SK-N-SH (cell line): Measurements from ENCODE around the gene WNT3. TPM values are rescaled to one million over a fixed set of nuclear protein-coding genes. Genes with fewer than 3 reads are reported as not detected.

Experiments
- CTCF ChIA-PET: fragments of 300-600, 350-600 bp; formaldehyde crosslinking; extraction: SDS; loops from one replicate; lab custom pipeline; 2021; lab: Yijun Ruan, JAX
- POLR2A ChIA-PET: fragments of 350-600 bp; sonication (Branson Sonifier 250); formaldehyde crosslinking; extraction: SDS; loops from one replicate; lab custom pipeline; 2020; ENCODE audit warnings: antibody characterized with exemption, inconsistent platforms; lab: Yijun Ruan, JAX
- DNase-seq: peaks from one replicate; pipeline ENCODE4 v3.0.0; 2012
- H2AFZ ChIP-seq: fragments of 200-600 bp; sonication (generic); 2 replicates; pipeline ENCODE4 v1.8.1; 2016; ENCODE audit warnings: antibody characterized with exemption, mild to moderate bottlenecking, low read depth
- H3F3A ChIP-seq: fragments of 200-600 bp; sonication (generic); replicated peaks from 2 replicates; pipeline ENCODE3; 2016; ENCODE audit warnings: antibody characterized with exemption, mild to moderate bottlenecking; ENCODE audit not compliant: insufficient read depth
- H3K27ac ChIP-seq, 2 experiments: fragments of 200-500 bp in 1 of 2; fragments of 200-600 bp in 1 of 2; sonication (Bioruptor generic) in 1 of 2; sonication (generic), shearing (Covaris generic) in 1 of 2; 2 replicates each; pipeline versions ENCODE4 v1.5.1 to v1.6.1; 2014 to 2016; ENCODE audit warnings: low read depth in 2 of 2, inconsistent platforms in 1 of 2, low read length in 1 of 2, mild to moderate bottlenecking in 1 of 2, mixed read lengths in 1 of 2
- H3K27me3 ChIP-seq: fragments of 200-600 bp; sonication (generic), shearing (Covaris generic); 2 replicates; pipeline ENCODE4 v1.6.1; 2016; ENCODE audit warnings: mixed run types; ENCODE audit not compliant: insufficient read depth
- H3K36me3 ChIP-seq, 2 experiments: fragments of 200-500 bp in 1 of 2; fragments of 200-600 bp in 1 of 2; sonication (Bioruptor generic) in 1 of 2; sonication (generic) in 1 of 2; replicated peaks in 1 of 2; 2 replicates each; pipeline versions ENCODE3 to v1.5.1; 2014 to 2016; ENCODE audit warnings: low read length in 1 of 2, mild to moderate bottlenecking in 1 of 2; ENCODE audit not compliant: insufficient read depth in 2 of 2, control insufficient read depth in 1 of 2
- H3K4me1 ChIP-seq, 2 experiments: fragments of 200-500 bp in 1 of 2; fragments of 200-600 bp in 1 of 2; sonication (Bioruptor generic) in 1 of 2; sonication (generic), shearing (Covaris generic) in 1 of 2; 2 replicates each; pipeline versions ENCODE4 v1.5.1 to v1.6.1; 2014 to 2016; ENCODE audit warnings: low read depth in 1 of 2, low read length in 1 of 2, mixed run types in 1 of 2; ENCODE audit not compliant: insufficient read depth in 2 of 2, control insufficient read depth in 1 of 2
- H3K4me2 ChIP-seq: fragments of 200-600 bp; sonication (generic), shearing (Covaris generic); 2 replicates; pipeline ENCODE4 v1.6.1; 2017; ENCODE audit warnings: mixed run types
- H3K4me3 ChIP-seq, 2 experiments: fragments of 200-500 bp in 1 of 2; fragments of 200-600 bp in 1 of 2; sonication (Bioruptor generic) in 1 of 2; sonication (generic), shearing (Covaris generic) in 1 of 2; 2 replicates each; pipeline versions ENCODE4 v1.5.1 to v1.8.1; 2014 to 2016; ENCODE audit warnings: low read depth in 2 of 2, inconsistent platforms in 1 of 2, low read length in 1 of 2, mild to moderate bottlenecking in 1 of 2, mixed read lengths in 1 of 2, moderate library complexity in 1 of 2
- H3K79me2 ChIP-seq: fragments of 200-600 bp; sonication (generic); 2 replicates; pipeline ENCODE4 v1.8.1; 2017; ENCODE audit warnings: mild to moderate bottlenecking; ENCODE audit not compliant: insufficient read depth
- H3K9ac ChIP-seq: fragments of 200-600 bp; sonication (generic); 2 replicates; pipeline ENCODE4 v1.6.1; 2017; ENCODE audit warnings: mixed run types
- H3K9me2 ChIP-seq: fragments of 200-600 bp; sonication (generic); 2 replicates; pipeline ENCODE4 v1.6.1; 2017; ENCODE audit warnings: mixed run types
- H3K9me3 ChIP-seq: fragments of 200-600 bp; sonication (generic); 2 replicates; pipeline ENCODE4 v1.6.1; 2017; ENCODE audit warnings: mixed run types, mild to moderate bottlenecking, moderate library complexity
- H4K20me1 ChIP-seq: fragments of 200-600 bp; sonication (generic); 2 replicates; pipeline ENCODE4 v1.6.1; 2017; ENCODE audit warnings: mild to moderate bottlenecking, mixed run types; ENCODE audit not compliant: insufficient read depth
- FOSL2 ChIP-seq: IDR thresholded peaks from 2 replicates; pipeline ENCODE4 v1.4.0; 2012; ENCODE audit warnings: low read depth, mild to moderate bottlenecking, moderate library complexity, borderline replicate concordance
- FOXJ3 ChIP-seq: sonication (generic); formaldehyde crosslinking; IDR thresholded peaks from 2 replicates; pipeline ENCODE4 v1.5.1; 2020; ENCODE audit warnings: mild to moderate bottlenecking, missing genetic modification reagents
- GABPA ChIP-seq: IDR thresholded peaks from 2 replicates; pipeline ENCODE4 v1.4.0; 2012; ENCODE audit warnings: low read depth, mild to moderate bottlenecking
- JUND ChIP-seq: IDR thresholded peaks from 2 replicates; pipeline ENCODE4 v1.4.0; 2012
- MEF2A ChIP-seq: IDR thresholded peaks from 2 replicates; pipeline ENCODE4 v1.4.0; 2012; ENCODE audit warnings: low read depth, borderline replicate concordance
- MXI1 ChIP-seq: IDR thresholded peaks from 2 replicates; pipeline ENCODE4 v1.6.1; 2012; ENCODE audit warnings: mild to moderate bottlenecking, low read depth, low read length, improper control_type of control experiment
- NRF1 ChIP-seq: IDR thresholded peaks from 2 replicates; pipeline ENCODE4 v1.6.1; 2012; ENCODE audit warnings: low read depth, mild to moderate bottlenecking, low read length
- PBX3 ChIP-seq: IDR thresholded peaks from 2 replicates; pipeline ENCODE4; 2012
- RCOR1 ChIP-seq: fragments of 150-350 bp; IDR thresholded peaks from 2 replicates; pipeline ENCODE4 v1.6.1; 2017; ENCODE audit warnings: antibody characterized with exemption, low read length
- RXRA ChIP-seq: IDR thresholded peaks from 2 replicates; pipeline ENCODE4 v1.4.0; 2012; ENCODE audit warnings: low read depth, mild to moderate bottlenecking, borderline replicate concordance
- SIN3A ChIP-seq: IDR thresholded peaks from 2 replicates; pipeline ENCODE4 v1.6.1; 2012; ENCODE audit warnings: low read depth, mild to moderate bottlenecking, low read length, moderate library complexity, borderline replicate concordance
- TEAD4 ChIP-seq: IDR thresholded peaks from 2 replicates; pipeline ENCODE4 v1.4.0; 2012; ENCODE audit warnings: mild to moderate bottlenecking, borderline replicate concordance; ENCODE audit not compliant: insufficient read depth
- USF2 ChIP-seq: fragments of 150-350 bp; IDR thresholded peaks from 2 replicates; pipeline ENCODE4 v1.6.1; 2017; ENCODE audit warnings: antibody characterized with exemption, low read length, low read depth, borderline replicate concordance
- WGBS: methylation state at CpG from one replicate; pipeline ENCODE4 v1.1.6; 2017; ENCODE audit warnings: low lambda C conversion rate; 5-methylcytosine and 5-hydroxymethylcytosine counted together
- polyA plus RNA-seq, 3 experiments: library from polyadenylated mRNA; depleted of rRNA; stranded (reverse); fragments of >200 nt; gene quantifications; 2 replicates each; pipeline ENCODE4 v1.2.3, GENCODE V29; 2012
- TF ChIP-seq, protein P1 (sequence below): fragments of 150-350 bp; IDR thresholded peaks from 2 replicates; pipeline ENCODE4 v1.6.1; 2016; ENCODE audit warnings: mild to moderate bottlenecking, low read depth, low read length
- TF ChIP-seq, protein P2 (sequence below): IDR thresholded peaks from 2 replicates; pipeline ENCODE4 v1.4.0; 2012; ENCODE audit warnings: low read depth, borderline replicate concordance
- TF ChIP-seq, protein P3 (sequence below): IDR thresholded peaks from 2 replicates; pipeline ENCODE4 v1.4.0; 2012; ENCODE audit warnings: low read depth

WNT3 gene
- polyA plus RNA-seq, 1 of the 3 experiments (the other 2 are of a cell fraction) = 5.3 TPM

GRCh38 chr17:46732160-46732559, 86.3 kb downstream of the WNT3 start:
- H3K9me3 ChIP-seq = no peaks in the 10 kb centered on the region
- no peaks in the 10 kb centered on the region for H3K9me2 ChIP-seq
- CTCF ChIA-PET = interaction anchor here (1.0 to 1.6 kb wide), 3 partner anchors 12 to 31 kb away, joined by 3 to 6 read pairs (median 4); no protein-coding TSS in a partner anchor
- H3F3A ChIP-seq = peaks cover 27% of the 10 kb centered on the region
- 83% methylated on average over 1 of the region's 1 CpG for WGBS
- POLR2A ChIA-PET = no interaction called here
- H3K4me3 ChIP-seq = no peak overlapping the region
- peaks cover 17 to 21% of the 10 kb centered on the region in 2 experiments for H3K36me3 ChIP-seq
- no peaks in the 10 kb centered on the region for H3K27me3 ChIP-seq
- peaks cover 22 to 34% of the 10 kb centered on the region in 2 experiments for H3K4me1 ChIP-seq
- H4K20me1 ChIP-seq = no peaks in the 10 kb centered on the region
- H3K9ac ChIP-seq = no peak overlapping the region
- no peak overlapping the region for H3K4me2 ChIP-seq
- H2AFZ ChIP-seq = no peak overlapping the region
- DNase-seq = no peak
- no peak overlapping the region for H3K27ac ChIP-seq
- TF ChIP-seq TEAD4 (no peak), FOXJ3 (no peak), NRF1 (no peak), FOSL2 (no peak), MEF2A (no peak), PBX3 (no peak), GABPA (no peak), MXI1 (no peak), RCOR1 (no peak), JUND (no peak)
- TF ChIP-seq, protein P1, sequence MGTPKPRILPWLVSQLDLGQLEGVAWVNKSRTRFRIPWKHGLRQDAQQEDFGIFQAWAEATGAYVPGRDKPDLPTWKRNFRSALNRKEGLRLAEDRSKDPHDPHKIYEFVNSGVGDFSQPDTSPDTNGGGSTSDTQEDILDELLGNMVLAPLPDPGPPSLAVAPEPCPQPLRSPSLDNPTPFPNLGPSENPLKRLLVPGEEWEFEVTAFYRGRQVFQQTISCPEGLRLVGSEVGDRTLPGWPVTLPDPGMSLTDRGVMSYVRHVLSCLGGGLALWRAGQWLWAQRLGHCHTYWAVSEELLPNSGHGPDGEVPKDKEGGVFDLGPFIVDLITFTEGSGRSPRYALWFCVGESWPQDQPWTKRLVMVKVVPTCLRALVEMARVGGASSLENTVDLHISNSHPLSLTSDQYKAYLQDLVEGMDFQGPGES = no peak
- TF ChIP-seq, protein P2, sequence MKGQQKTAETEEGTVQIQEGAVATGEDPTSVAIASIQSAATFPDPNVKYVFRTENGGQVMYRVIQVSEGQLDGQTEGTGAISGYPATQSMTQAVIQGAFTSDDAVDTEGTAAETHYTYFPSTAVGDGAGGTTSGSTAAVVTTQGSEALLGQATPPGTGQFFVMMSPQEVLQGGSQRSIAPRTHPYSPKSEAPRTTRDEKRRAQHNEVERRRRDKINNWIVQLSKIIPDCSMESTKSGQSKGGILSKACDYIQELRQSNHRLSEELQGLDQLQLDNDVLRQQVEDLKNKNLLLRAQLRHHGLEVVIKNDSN = no peak
- TF ChIP-seq, protein P3, sequence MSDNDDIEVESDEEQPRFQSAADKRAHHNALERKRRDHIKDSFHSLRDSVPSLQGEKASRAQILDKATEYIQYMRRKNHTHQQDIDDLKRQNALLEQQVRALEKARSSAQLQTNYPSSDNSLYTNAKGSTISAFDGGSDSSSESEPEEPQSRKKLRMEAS = no peak
- no peaks in the 10 kb centered on the region for H3K79me2 ChIP-seq

- TF ChIP-seq RXRA = no peak
- no peak for TF ChIP-seq JUND
- no peak for TF ChIP-seq SIN3A
- TF ChIP-seq USF2 = no peak
- TF ChIP-seq FOSL2 = peak; percentile 25; the same call in 1 of the 2 replicates
- Histone ChIP-seq H3K9me3 (no peaks in the 10 kb centered on the region), H3K36me3 (peaks cover 21% of the 10 kb centered on the region in 2 experiments), H3K27me3 (no peaks in the 10 kb centered on the region), H2AFZ (no peak overlapping the region), H3K4me3 (no peak overlapping the region), H3K4me1 (peaks cover 22 to 47% of the 10 kb centered on the region in 2 experiments), H3K27ac (no peak overlapping the region), H3K9ac (no peak overlapping the region), H3K9me2 (no peaks in the 10 kb centered on the region), H4K20me1 (no peaks in the 10 kb centered on the region), H3F3A (peaks cover 27% of the 10 kb centered on the region), H3K4me2 (no peak overlapping the region), H3K79me2 (no peaks in the 10 kb centered on the region)
- DNase-seq = no peak
- ChIA-PET POLR2A (no interaction called here), CTCF (no interaction called here)
- WGBS = 100% methylated on average over 1 of the region's 1 CpG
These were observed 87.8 kb downstream of the WNT3 start for GRCh38 chr17:46730679-46731078.
